NCI-H524 treated with DMSO at 0.1 percent for 48 hours (cell line): ENCODE results near the gene RET.

Experiments
- DNase-seq: peaks from one replicate; lab custom pipeline; 2025; lab: John Stamatoyannopoulos, UW

The RET gene

GRCh38 chr10:43044961-43045621 lies 31.8 kb upstream of the RET start:
- no peak for DNase-seq

- no peak for DNase-seq
Observed at GRCh38 chr10:43045631-43046287, 31.1 kb upstream of the RET start.

- DNase-seq = no peak
Observed at GRCh38 chr10:43046288-43046991, 30.4 kb upstream of the RET start.

- DNase-seq = no peak
Observed at GRCh38 chr10:43047288-43047970, 29.4 kb upstream of the RET start.

- no peak for DNase-seq
Observed at GRCh38 chr10:43048301-43049051, 28.4 kb upstream of the RET start.

GRCh38 chr10:43049081-43049551 lies 27.8 kb upstream of the RET start:
- DNase-seq = no peak

- no peak for DNase-seq
Observed at GRCh38 chr10:43050011-43050410, 26.9 kb upstream of the RET start.

GRCh38 chr10:43053825-43054224 lies 23.0 kb upstream of the RET start:
- DNase-seq = no peak

GRCh38 chr10:43054593-43054992 lies 22.3 kb upstream of the RET start:
- no peak for DNase-seq

GRCh38 chr10:43055217-43055616 lies 21.7 kb upstream of the RET start:
- no peak for DNase-seq

- DNase-seq = no peak
Observed at GRCh38 chr10:43055991-43056567, 20.8 kb upstream of the RET start.

- no peak for DNase-seq
Observed at GRCh38 chr10:43056568-43057011, 20.3 kb upstream of the RET start.

GRCh38 chr10:43057231-43057711 lies 19.6 kb upstream of the RET start:
- DNase-seq = no peak

GRCh38 chr10:43057831-43058340 lies 19.0 kb upstream of the RET start:
- no peak for DNase-seq

GRCh38 chr10:43058716-43059335 lies 18.0 kb upstream of the RET start:
- DNase-seq = no peak

GRCh38 chr10:43059336-43059720 lies 17.5 kb upstream of the RET start:
- no peak for DNase-seq

- no peak for DNase-seq
Observed at GRCh38 chr10:43059828-43060227, 17.0 kb upstream of the RET start.

GRCh38 chr10:43060291-43060690 lies 16.6 kb upstream of the RET start:
- no peak for DNase-seq

GRCh38 chr10:43061331-43061730 lies 15.5 kb upstream of the RET start:
- DNase-seq = no peak

GRCh38 chr10:43061760-43062159 lies 15.1 kb upstream of the RET start:
- DNase-seq = no peak
